Trophoblast cell (in vitro differentiated cells and primary cell): ENCODE data around the gene JADE2.

ENCODE experiments used
- DNase-seq, 2 donors: peaks; one replicate each; pipeline ENCODE4 v3.0.0-alpha.2; 2016
- H2AFZ ChIP-seq: 2 replicates; pipeline ENCODE4 v1.6.1; 2013; ENCODE audit warnings: low read length, moderate library complexity, mild to moderate bottlenecking; ENCODE audit not compliant: insufficient read depth, poor library complexity
- H2AK5ac ChIP-seq: 2 replicates; pipeline ENCODE4 v1.6.1; 2013; ENCODE audit warnings: mild to moderate bottlenecking, low read length
- H2BK120ac ChIP-seq: 2 replicates; pipeline ENCODE4 v1.6.1; 2013; ENCODE audit warnings: low read length, mild to moderate bottlenecking, moderate library complexity; ENCODE audit not compliant: insufficient read depth, poor library complexity
- H2BK12ac ChIP-seq: 2 replicates; pipeline ENCODE4 v1.6.1; 2013; ENCODE audit warnings: mild to moderate bottlenecking, low read length, moderate library complexity
- H2BK5ac ChIP-seq: 2 replicates; pipeline ENCODE4 v1.6.1; 2013; ENCODE audit warnings: low read length, low read depth, moderate library complexity, mild to moderate bottlenecking; ENCODE audit not compliant: poor library complexity
- H3K14ac ChIP-seq: 2 replicates; pipeline ENCODE4 v1.6.1; 2013; ENCODE audit warnings: mild to moderate bottlenecking, low read length
- H3K18ac ChIP-seq: 2 replicates; pipeline ENCODE4 v1.6.1; 2013; ENCODE audit warnings: mild to moderate bottlenecking, low read length
- H3K23ac ChIP-seq: 2 replicates; pipeline ENCODE4 v1.6.1; 2013; ENCODE audit warnings: low read length
- H3K27ac ChIP-seq: 2 replicates; pipeline ENCODE4 v1.5.1; 2013; ENCODE audit warnings: low read depth, mild to moderate bottlenecking, inconsistent platforms, low read length, moderate library complexity
- H3K27me3 ChIP-seq: 2 replicates; pipeline ENCODE4 v1.6.1; 2013; ENCODE audit warnings: inconsistent platforms, mild to moderate bottlenecking, low read length, moderate library complexity; ENCODE audit not compliant: insufficient read depth
- H3K36me3 ChIP-seq, 2 experiments: 1 replicate in 1 of 2; 2 replicates in 1 of 2; pipeline ENCODE4 v1.6.1; 2013; ENCODE audit warnings: low read length in 2 of 2, mild to moderate bottlenecking in 2 of 2, moderate library complexity in 1 of 2; ENCODE audit not compliant: insufficient read depth in 2 of 2, control insufficient read depth in 1 of 2
- H3K4ac ChIP-seq: 2 replicates; pipeline ENCODE4 v1.6.1; 2013; ENCODE audit warnings: low read depth, mild to moderate bottlenecking, low read length, moderate library complexity
- H3K4me1 ChIP-seq, 2 experiments: 1 replicate in 1 of 2; 2 replicates in 1 of 2; pipeline ENCODE4 v1.6.1; 2013; ENCODE audit warnings: low read length in 2 of 2, mild to moderate bottlenecking in 2 of 2, moderate library complexity in 1 of 2; ENCODE audit not compliant: insufficient read depth in 2 of 2, control insufficient read depth in 1 of 2
- H3K4me2 ChIP-seq: 2 replicates; pipeline ENCODE4 v1.6.1; 2013; ENCODE audit warnings: inconsistent platforms, mild to moderate bottlenecking, low read length, moderate library complexity
- H3K4me3 ChIP-seq: 2 replicates; pipeline ENCODE4 v1.5.1; 2013; ENCODE audit warnings: mild to moderate bottlenecking, low read depth, low read length, inconsistent platforms
- H3K79me1 ChIP-seq: one replicate; pipeline ENCODE4 v1.6.1; 2013; ENCODE audit warnings: low read length
- H3K79me2 ChIP-seq: 2 replicates; pipeline ENCODE4 v1.6.1; 2013; ENCODE audit warnings: low read length, mild to moderate bottlenecking; ENCODE audit not compliant: control insufficient read depth, insufficient read depth, poor library complexity
- H3K9ac ChIP-seq: 2 replicates; pipeline ENCODE4 v1.6.1; 2013; ENCODE audit warnings: mild to moderate bottlenecking, low read length
- H3K9me3 ChIP-seq: 2 replicates; pipeline ENCODE4 v1.6.1; 2013; ENCODE audit warnings: low read depth, mild to moderate bottlenecking, control low read depth, inconsistent platforms, low read length; ENCODE audit not compliant: insufficient read depth
- H4K12ac ChIP-seq: 2 replicates; pipeline ENCODE4 v1.6.1; 2013; ENCODE audit warnings: low read depth, mild to moderate bottlenecking, low read length, moderate library complexity
- H4K8ac ChIP-seq: 2 replicates; pipeline ENCODE4 v1.6.1; 2013; ENCODE audit warnings: low read depth, mild to moderate bottlenecking, low read length, moderate library complexity
- H4K91ac ChIP-seq: one replicate; pipeline ENCODE4 v1.6.1; 2013; ENCODE audit warnings: low read depth, mild to moderate bottlenecking, low read length, moderate library complexity
- WGBS: extraction: QIAGEN DNeasy Blood & Tissue Kit; methylation state at CpG from one replicate; pipeline ENCODE4 v1.1.7; 2013; ENCODE audit warnings: missing lambda C conversion rate; ENCODE audit not compliant: insufficient read length, insufficient coverage; ENCODE audit errors: extremely low coverage; 5-methylcytosine and 5-hydroxymethylcytosine counted together

JADE2 gene

GRCh38 chr5:134609232-134609851, 83.9 kb downstream of the JADE2 start:
- Histone ChIP-seq H3K4me2 (no peak overlapping the region), H3K4ac (no peak overlapping the region), H3K27ac (no peak overlapping the region), H2BK120ac (no peak overlapping the region), H3K9ac (no peak overlapping the region), H2AFZ (no peak overlapping the region), H3K9me3 (no peaks in the 10 kb centered on the region), H3K79me2 (no peaks in the 10 kb centered on the region), H3K27me3 (no peaks in the 10 kb centered on the region), H3K4me3 (no peak overlapping the region), H3K36me3 (peaks cover 0 to 21% of the 10 kb centered on the region in 2 experiments), H3K23ac (no peak overlapping the region), H2BK5ac (no peak overlapping the region), H2AK5ac (no peak overlapping the region), H3K4me1 (no peaks in the 10 kb centered on the region), H2BK12ac (no peak overlapping the region), H3K14ac (no peak overlapping the region), H4K91ac (no peak overlapping the region), H3K79me1 (no peaks in the 10 kb centered on the region), H4K8ac (no peak overlapping the region), H3K18ac (no peak overlapping the region), H4K12ac (no peak overlapping the region)
- WGBS = no CpG with 5 or more reads among the region's 3 CpGs
- DNase-seq = no peak

GRCh38 chr5:134610725-134611124, 85.3 kb downstream of the JADE2 start:
- H2AFZ ChIP-seq = no peak overlapping the region
- no peaks in the 10 kb centered on the region for H3K79me1 ChIP-seq
- no peak overlapping the region for H3K18ac ChIP-seq
- H3K4me3 ChIP-seq = no peak overlapping the region
- H2BK120ac ChIP-seq = no peak overlapping the region
- no peaks in the 10 kb centered on the region for H3K4me1 ChIP-seq
- no peak overlapping the region for H2AK5ac ChIP-seq
- no peak for DNase-seq
- no peaks in the 10 kb centered on the region for H3K79me2 ChIP-seq
- no peak overlapping the region for H3K27ac ChIP-seq
- H3K23ac ChIP-seq = no peak overlapping the region
- H3K14ac ChIP-seq = no peak overlapping the region
- H4K8ac ChIP-seq = no peak overlapping the region
- H4K12ac ChIP-seq = no peak overlapping the region
- H3K9ac ChIP-seq = no peak overlapping the region
- H2BK12ac ChIP-seq = no peak overlapping the region
- no peaks in the 10 kb centered on the region for H3K9me3 ChIP-seq
- H3K4ac ChIP-seq = no peak overlapping the region
- no peak overlapping the region for H4K91ac ChIP-seq
- H3K4me2 ChIP-seq = no peak overlapping the region
- no peak overlapping the region for H2BK5ac ChIP-seq
- H3K36me3 ChIP-seq = peaks cover 0 to 21% of the 10 kb centered on the region in 2 experiments
- H3K27me3 ChIP-seq = no peaks in the 10 kb centered on the region

GRCh38 chr5:134611515-134611914, 86.0 kb downstream of the JADE2 start:
- Histone ChIP-seq H3K23ac (no peak overlapping the region), H3K4me2 (no peak overlapping the region), H3K18ac (no peak overlapping the region), H3K27ac (no peak overlapping the region), H3K9ac (no peak overlapping the region), H4K8ac (no peak overlapping the region), H3K36me3 (peaks cover 0 to 19% of the 10 kb centered on the region in 2 experiments), H4K12ac (no peak overlapping the region), H3K79me1 (no peaks in the 10 kb centered on the region), H3K4ac (no peak overlapping the region), H3K79me2 (no peaks in the 10 kb centered on the region), H4K91ac (no peak overlapping the region), H2BK12ac (no peak overlapping the region), H3K14ac (no peak overlapping the region), H2AFZ (no peak overlapping the region), H3K4me1 (no peaks in the 10 kb centered on the region), H3K27me3 (no peaks in the 10 kb centered on the region), H2BK5ac (no peak overlapping the region), H3K9me3 (no peaks in the 10 kb centered on the region), H3K4me3 (no peak overlapping the region), H2BK120ac (no peak overlapping the region), H2AK5ac (no peak overlapping the region)
- WGBS = no CpG with 5 or more reads among the region's 4 CpGs
- DNase-seq = no peak

GRCh38 chr5:134614450-134615085, 89.1 kb downstream of the JADE2 start:
- DNase-seq = peak in 1 of 2 donors; percentile 49
- no peaks in the 10 kb centered on the region for H3K4me1 ChIP-seq

More at GRCh38 chr5:134614450-134615085, 89.1 kb downstream of the JADE2 start:
- Histone ChIP-seq H2AK5ac (no peak overlapping the region), H3K27me3 (no peaks in the 10 kb centered on the region), H4K8ac (no peak overlapping the region), H3K4ac (no peak overlapping the region), H4K91ac (no peak overlapping the region), H2BK12ac (no peak overlapping the region), H2BK5ac (no peak overlapping the region), H3K79me1 (no peaks in the 10 kb centered on the region), H3K18ac (no peak overlapping the region), H2BK120ac (no peak overlapping the region), H3K79me2 (no peaks in the 10 kb centered on the region), H3K27ac (no peak overlapping the region), H2AFZ (no peak overlapping the region), H3K36me3 (peaks cover 14 to 22% of the 10 kb centered on the region in 2 experiments), H3K9me3 (no peaks in the 10 kb centered on the region), H4K12ac (no peak overlapping the region), H3K4me3 (no peak overlapping the region), H3K9ac (no peak overlapping the region), H3K14ac (no peak overlapping the region), H3K23ac (no peak overlapping the region), H3K4me2 (no peak overlapping the region)
- WGBS = no CpG with 5 or more reads among the region's 5 CpGs
